Midbrain (tissue), 1 donor: Measurements from ENCODE around the gene FLOT2.
"Not testable (repeated sequence)": the region's sequence is repeated elsewhere in the genome, so short reads cannot be mapped to it uniquely, and the experiment has no call there.

ENCODE experiments used
- DNase-seq: peaks from one replicate; lab custom pipeline; 2025; lab: John Stamatoyannopoulos, UW

FLOT2 gene

GRCh38 chr17:28895794-28896447 is 1.6 kb downstream of the FLOT2 start:
- no peak for DNase-seq

GRCh38 chr17:28893248-28894183 is 4.0 kb downstream of the FLOT2 start:
- not testable (repeated sequence) for DNase-seq

- no peak for DNase-seq
Measured at GRCh38 chr17:28892024-28892423, 5.5 kb downstream of the FLOT2 start.

- no peak for DNase-seq
Measured at GRCh38 chr17:28891201-28891600, 6.3 kb downstream of the FLOT2 start.

- DNase-seq = no peak
Measured at GRCh38 chr17:28889996-28890395, 7.5 kb downstream of the FLOT2 start.

GRCh38 chr17:28888832-28889231 is 8.7 kb downstream of the FLOT2 start:
- DNase-seq = no peak

GRCh38 chr17:28887871-28888471 is 9.6 kb downstream of the FLOT2 start:
- no peak for DNase-seq

GRCh38 chr17:28885951-28886350 is 11.6 kb downstream of the FLOT2 start:
- no peak for DNase-seq

GRCh38 chr17:28885363-28885762 is 12.2 kb downstream of the FLOT2 start:
- no peak for DNase-seq

- no peak for DNase-seq
Measured at GRCh38 chr17:28883967-28884702, 13.4 kb downstream of the FLOT2 start.

- no peak for DNase-seq
Measured at GRCh38 chr17:28882154-28882895, 15.2 kb downstream of the FLOT2 start.

- DNase-seq = no peak
Measured at GRCh38 chr17:28881533-28882056, 15.9 kb downstream of the FLOT2 start.

GRCh38 chr17:28880572-28880945 is 17.0 kb downstream of the FLOT2 start:
- DNase-seq = no peak

- DNase-seq = no peak
Measured at GRCh38 chr17:28879886-28880571, 17.5 kb downstream of the FLOT2 start.

- peak; percentile 15 for DNase-seq
Measured at GRCh38 chr17:28878981-28879380, 18.6 kb downstream of the FLOT2 start.

- no peak for DNase-seq
Measured at GRCh38 chr17:28878158-28878910, 19.2 kb downstream of the FLOT2 start.

- DNase-seq = not testable (repeated sequence)
Measured at GRCh38 chr17:28877150-28877711, 20.3 kb downstream of the FLOT2 start.

- no peak for DNase-seq
Measured at GRCh38 chr17:28875848-28876550, 21.5 kb downstream of the FLOT2 start.

GRCh38 chr17:28874750-28875149 is 22.8 kb downstream of the FLOT2 start:
- no peak for DNase-seq
